G401 (cell line): Measurements from ENCODE around the gene NSD1. TPM values are rescaled to one million over a fixed set of nuclear protein-coding genes. Genes with fewer than 3 reads are reported as not detected.

ENCODE experiments used
- DNase-seq: peaks from one replicate; pipeline ENCODE4 v3.0.0-alpha.2; 2015; ENCODE audit warnings: low spot score
- in situ Hi-C: cut with HindIII; loops from 2 replicates; pipeline ENCODE4 v1.10.0; 2016; ENCODE audit warnings: low sequenced_read_pairs, mixed read lengths
- total RNA-seq: library from RNA; depleted of rRNA; stranded (reverse); fragments of >200 nt; shearing (Covaris generic); gene quantifications from 2 replicates; pipeline ENCODE4 v1.2.3, GENCODE V29; 2014

Gene NSD1
- total RNA-seq, 1 experiment from 2014 or later: 32.1 TPM

DNA sequence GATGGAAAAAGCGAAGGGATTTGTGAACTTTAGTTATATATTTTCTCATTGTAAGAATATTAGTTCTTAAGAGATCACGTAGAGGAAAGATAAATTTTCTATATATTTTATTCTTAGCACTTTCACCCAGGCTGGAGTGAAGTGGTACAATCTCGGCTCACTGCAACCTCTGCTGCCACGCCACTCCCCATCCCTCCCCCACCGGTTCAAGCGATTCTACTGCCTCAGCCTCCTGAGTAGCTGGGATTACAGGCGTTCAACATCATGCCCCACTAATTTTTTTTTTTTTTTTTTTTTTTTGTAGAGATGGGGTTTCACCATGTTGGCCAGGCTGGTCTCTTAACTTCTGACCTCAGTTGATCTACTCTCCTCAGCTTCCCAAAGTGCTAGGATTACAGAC lies 127.4 kb downstream of the NSD1 start:
- in situ Hi-C loops: no loop called here
- no peak for DNase-seq

DNA sequence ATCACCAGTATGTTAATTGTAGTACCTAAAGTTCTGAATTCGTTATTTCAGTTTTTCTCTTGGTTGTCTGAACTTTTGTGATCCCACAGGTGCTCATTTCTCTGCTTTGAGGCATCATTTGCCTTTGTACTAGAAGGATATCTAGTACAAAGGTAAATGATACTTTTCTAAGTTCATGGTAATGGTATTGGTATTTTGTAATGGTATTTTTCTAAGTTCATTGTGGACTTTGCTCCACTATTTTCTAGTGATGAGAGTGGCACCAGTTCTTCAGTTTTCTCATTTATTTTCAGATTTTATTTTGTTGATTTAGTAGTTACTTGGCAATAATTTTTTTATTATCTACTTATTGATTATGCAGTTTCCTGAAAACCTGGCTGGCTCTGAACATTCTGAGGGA lies 127.9 kb downstream of the NSD1 start:
- no peak for DNase-seq
- in situ Hi-C loops: no loop called here

DNA sequence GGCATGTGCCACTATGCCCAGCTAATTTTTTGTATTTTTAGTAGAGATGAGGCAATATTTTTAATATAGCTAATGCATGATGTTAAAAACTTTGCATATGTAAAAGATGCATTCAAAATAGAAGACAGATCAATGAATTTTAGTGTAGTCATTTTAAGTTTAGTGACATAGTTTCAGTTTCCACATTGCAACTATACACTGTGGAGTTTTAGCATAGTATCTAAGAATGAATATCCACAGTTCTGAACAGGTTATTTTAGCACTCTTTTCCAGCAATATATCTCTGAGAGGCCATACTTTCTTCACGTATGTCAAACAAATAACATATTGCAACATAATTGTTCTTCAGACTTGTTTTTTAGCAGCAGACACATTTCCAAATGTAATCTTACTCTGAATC lies 130.6 kb downstream of the NSD1 start:
- in situ Hi-C loops: no loop called here
- no peak for DNase-seq

DNA sequence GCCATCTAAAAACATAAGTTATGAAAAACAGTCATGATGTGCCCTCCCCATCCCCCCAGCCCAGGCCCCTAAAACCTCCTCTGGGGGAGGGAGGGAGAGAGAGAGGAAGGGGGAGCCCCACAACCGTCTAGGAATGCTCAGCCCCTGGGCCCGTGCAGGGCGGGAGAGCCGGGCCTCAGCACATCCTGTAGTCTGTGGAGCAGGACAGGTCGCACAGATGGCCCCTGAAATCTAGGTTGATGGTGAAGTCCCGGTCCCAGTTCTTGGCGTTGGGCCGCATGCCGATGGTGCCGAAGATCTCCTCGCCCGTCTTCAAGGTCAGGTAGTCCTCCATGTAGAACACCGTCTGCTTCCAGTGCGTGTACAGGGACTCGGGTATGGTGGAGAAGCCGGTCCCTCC lies 131.8 kb downstream of the NSD1 start:
- in situ Hi-C loops: no loop called here
- DNase-seq: no peak

DNA sequence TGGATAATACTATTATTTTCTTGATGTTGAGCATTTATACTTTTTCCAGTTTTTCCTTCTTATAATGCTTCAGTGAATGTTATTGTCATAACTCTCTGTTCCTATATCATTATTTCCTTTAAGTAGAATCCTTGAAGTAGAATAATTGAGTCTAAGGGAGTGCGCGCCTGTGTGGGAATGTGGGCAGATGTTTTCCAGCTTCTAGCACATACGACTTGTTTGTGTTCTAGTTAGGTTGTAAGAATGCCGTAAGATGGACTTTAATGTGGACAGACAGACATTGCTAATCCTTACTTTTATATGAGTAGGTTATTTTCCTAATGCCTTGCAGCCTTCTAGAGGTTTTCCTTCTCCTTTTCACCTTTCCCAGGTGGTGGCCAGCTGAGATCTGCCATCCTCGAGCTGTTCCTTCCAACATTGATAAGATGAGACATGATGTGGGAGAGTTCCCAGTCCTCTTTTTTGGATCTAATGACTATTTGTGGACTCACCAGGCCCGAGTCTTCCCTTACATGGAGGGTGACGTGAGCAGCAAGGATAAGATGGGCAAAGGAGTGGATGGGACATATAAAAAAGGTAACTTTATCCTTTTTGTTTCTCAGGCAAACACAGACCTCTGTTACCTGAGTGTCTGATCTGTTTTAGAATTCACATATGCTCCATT lies 135.8 kb downstream of the NSD1 start:
- DNase-seq: no peak
- in situ Hi-C loops: no loop called here

DNA sequence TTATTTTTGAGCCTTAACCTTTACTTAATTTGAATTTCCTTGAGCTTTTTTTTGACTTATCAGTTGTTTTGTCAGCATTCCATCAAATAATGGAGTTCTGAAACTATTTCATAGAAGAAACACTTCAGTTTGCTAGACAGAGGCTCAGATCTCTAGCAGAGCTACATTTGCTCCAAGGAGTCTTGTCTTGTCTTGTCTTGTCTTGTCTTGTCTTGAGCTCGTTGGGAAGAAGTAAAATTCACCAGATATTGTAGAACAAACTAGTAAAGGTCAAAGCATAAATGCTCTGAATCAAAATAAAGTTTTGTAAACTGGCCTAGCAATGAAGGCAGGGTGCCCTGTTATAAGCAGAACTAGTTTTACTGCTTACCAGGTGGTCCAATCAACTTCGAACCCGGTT lies 136.4 kb downstream of the NSD1 start:
- no peak for DNase-seq
- in situ Hi-C loops: no loop called here

DNA sequence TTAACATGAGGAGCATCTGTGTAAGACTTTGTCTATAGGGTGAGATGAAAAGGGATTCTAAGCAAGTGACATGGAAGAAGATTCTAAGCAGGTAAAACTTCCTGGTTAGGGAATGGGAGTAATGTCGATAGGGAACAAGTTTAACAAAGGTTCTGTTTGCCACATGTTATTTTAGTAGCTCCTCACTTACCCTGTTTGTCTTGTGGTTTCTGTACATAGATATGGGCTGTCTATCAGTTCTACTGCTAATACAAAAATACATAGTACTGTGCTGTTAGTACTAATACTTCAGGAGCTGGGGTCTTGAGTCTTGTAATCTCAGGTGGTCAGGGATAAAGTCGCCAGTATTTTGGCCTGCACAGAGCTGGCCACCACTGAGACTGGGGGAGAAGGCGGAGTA lies 137.1 kb downstream of the NSD1 start:
- in situ Hi-C loops: no loop called here
- no peak for DNase-seq

DNA sequence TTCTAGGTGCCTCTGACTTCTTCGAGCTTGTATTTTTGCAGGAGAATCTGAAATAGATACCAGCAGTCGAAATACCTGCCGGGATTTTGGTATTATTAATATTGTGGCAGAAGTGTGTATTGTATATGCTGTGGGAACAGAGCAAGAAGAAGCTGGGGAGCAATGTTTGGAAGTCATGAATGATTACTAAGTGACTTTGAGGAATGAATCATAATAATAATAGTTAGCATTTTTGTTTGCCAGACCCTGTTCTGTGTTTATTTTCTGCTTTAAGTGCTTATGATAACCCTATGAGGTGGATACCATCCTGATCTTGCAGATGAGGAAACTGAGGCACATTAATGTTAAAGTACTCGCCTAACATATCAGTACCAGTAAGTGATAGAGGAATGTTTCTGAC lies 137.5 kb downstream of the NSD1 start:
- DNase-seq: no peak
- in situ Hi-C loops: no loop called here

DNA sequence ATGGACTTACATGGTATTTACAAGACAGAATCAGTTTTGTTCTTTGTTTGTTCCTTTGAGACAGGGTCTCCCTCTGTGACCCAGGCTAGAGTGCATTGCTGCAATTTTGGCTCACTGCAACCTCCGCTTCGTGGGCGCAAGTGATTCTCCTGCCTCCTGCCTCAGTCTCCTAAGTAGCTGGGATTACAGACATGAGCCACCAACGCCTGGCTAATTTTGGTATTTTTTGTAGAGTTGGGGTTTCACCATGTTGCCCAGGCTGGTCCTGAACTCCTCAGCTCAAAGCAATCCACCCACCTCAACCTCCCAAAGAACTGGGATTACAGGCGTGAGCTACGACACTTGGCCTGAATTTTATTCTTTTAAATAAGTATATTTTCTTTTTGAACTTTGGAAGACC lies 142.3 kb downstream of the NSD1 start:
- in situ Hi-C loops: no loop called here
- no peak for DNase-seq

DNA sequence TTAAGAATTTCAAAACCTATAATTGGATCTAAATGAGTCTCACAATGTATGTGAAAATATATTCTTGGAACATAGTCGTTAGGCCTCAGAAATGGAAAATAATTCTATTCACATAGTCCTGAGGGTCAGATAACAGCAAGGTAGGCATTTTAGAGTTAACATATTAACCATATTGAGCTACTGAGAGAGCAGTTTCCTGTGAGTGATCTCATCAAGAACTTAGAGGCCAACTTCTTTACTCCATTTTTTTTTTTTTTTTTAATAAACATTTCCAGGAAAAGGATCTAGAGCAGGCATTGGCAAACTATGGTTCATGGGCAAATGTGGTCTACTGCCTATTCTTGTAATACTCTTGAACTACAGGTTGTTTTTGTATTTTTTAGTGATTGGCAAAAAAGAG lies 143.3 kb downstream of the NSD1 start:
- in situ Hi-C loops: no loop called here
- DNase-seq: no peak

DNA sequence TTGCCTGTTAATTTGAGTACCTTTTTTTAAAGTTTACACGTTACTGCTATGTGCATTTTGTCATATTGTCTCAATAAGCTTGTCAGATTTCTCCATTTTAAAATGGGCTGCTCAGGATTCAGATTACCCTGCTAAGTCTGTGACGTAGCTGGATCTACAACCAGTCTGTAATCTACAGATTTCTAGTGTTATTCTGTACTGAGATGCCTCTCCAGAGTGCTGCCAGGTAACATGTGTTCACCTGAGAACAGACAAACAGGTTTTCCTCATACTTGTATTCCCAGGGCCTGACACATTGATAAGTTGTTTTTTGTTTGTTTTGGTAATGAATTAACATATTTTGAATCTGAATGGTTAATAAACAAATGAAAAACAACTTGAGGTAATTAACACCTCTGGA lies 154.6 kb downstream of the NSD1 start:
- no peak for DNase-seq
- in situ Hi-C loops: no loop called here

DNA sequence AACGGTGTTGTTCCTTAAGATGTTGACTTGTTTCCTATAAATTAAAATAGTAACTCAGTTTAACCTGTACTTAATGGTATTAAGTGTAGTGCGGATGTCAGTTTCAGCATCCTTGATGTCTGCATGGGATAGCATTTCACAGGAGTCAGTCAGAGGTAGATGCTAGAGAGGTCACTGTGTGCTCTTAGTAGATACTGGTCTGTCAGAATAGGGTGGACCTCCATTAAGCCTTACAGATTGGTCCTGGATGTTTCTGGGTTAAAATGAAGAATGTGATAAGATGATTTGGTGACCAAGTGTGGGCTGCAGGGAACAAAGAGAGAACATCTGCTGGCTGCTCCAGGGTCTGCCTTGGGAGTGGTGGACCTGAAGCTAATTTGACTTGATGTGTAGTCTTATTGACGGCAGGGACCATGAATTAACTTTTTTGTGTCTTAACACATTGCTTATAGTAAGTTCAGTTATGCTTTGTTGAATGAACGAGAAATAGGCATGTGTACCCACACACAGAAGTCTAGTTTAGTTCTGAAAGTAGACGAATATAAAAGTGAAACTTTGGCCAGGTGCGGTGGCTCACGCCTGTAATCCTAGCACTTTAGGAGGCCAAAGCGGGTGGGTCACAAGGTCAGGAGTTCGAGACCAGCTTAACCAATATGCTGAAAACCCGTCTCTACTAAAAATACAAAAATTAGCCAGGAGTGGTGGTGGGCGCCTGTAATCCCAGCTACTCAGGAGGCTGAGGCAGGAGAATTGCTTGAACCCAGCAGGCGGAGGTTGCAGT lies 157.4 kb downstream of the NSD1 start:
- no peak for DNase-seq
- in situ Hi-C loops: no loop called here

DNA sequence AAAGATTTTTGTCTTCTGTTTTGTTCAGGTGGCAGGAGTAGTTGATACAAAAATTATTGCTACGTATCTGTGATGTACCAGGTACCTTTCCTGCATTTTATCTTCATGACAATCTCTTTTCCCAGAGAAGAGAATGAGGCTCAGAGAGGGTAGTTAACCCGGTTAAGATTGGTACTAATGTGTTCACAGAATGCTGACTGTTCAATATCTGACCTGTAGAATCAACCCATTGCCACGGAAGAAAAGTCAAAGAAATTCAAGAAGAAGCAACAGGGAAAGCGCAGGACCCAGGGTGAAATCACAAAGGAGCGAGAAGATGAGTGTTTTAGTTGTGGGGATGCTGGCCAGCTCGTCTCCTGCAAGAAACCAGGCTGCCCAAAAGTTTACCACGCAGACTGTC lies 158.2 kb downstream of the NSD1 start:
- DNase-seq: no peak
- in situ Hi-C loops: no loop called here

DNA sequence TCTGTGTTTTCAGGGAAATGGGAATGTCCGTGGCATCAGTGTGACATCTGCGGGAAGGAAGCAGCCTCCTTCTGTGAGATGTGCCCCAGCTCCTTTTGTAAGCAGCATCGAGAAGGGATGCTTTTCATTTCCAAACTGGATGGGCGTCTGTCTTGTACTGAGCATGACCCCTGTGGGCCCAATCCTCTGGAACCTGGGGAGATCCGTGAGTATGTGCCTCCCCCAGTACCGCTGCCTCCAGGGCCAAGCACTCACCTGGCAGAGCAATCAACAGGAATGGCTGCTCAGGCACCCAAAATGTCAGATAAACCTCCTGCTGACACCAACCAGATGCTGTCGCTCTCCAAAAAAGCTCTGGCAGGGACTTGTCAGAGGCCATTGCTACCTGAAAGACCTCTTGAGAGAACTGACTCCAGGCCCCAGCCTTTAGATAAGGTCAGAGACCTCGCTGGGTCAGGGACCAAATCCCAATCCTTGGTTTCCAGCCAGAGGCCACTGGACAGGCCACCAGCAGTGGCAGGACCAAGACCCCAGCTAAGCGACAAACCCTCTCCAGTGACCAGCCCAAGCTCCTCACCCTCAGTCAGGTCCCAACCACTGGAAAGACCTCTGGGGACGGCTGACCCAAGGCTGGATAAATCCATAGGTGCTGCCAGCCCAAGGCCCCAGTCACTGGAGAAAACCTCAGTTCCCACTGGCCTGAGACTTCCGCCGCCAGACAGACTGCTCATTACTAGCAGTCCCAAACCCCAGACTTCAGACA lies 160.4 kb downstream of the NSD1 start:
- DNase-seq: no peak
- in situ Hi-C loops: no loop called here

DNA sequence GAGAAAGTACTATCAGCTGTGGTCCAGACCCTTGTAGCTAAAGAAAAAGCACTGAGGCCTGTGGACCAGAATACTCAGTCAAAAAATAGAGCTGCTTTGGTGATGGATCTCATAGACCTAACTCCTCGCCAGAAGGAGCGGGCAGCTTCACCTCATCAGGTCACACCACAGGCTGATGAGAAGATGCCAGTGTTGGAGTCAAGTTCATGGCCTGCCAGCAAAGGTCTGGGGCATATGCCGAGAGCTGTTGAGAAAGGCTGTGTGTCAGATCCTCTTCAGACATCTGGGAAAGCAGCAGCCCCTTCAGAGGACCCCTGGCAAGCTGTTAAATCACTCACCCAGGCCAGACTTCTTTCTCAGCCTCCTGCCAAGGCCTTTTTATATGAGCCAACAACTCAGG lies 161.1 kb downstream of the NSD1 start:
- in situ Hi-C loops: no loop called here
- DNase-seq: no peak

DNA sequence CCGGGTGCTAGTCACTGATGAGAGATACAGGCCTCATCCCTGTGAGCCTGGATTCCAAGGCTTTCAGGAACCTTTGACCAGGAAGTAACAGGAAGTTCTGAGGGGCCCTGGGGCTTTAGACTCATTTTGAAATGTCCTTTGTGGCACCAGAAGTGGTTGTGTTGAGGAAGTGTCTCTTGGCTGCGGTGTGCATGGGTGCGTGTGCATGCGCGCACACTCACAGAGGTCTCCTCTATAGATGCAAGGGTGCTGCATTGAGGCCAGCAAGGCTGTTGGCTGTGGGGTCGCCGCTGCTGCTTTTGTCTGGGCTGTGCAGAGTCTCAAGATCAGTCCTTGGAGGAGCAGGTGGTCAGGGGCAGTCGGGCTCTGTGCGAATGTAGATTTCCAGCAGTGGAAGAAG lies 162.4 kb downstream of the NSD1 start:
- DNase-seq: no peak
- in situ Hi-C loops: no loop called here

DNA sequence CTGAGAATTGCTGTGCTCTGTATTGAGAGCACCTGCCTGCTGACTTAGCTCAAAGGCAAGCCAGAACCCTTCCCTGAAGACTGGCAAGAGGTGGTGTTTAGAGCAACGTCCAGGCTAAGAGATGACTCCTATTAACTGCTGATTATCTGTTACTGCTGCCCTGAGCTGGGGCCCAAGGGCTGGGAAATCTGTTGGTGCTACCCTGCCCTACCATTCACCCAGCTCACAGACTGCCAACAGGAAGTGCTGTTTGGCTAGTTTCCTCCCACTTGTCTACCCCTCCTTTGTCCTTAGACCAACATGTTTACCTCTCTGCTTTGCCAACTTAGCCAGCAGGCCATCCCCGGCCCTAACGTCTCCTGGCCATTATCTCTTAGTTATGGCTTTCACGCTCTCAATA lies 163.0 kb downstream of the NSD1 start:
- DNase-seq: peak; percentile 33
- in situ Hi-C loops: no loop called here

DNA sequence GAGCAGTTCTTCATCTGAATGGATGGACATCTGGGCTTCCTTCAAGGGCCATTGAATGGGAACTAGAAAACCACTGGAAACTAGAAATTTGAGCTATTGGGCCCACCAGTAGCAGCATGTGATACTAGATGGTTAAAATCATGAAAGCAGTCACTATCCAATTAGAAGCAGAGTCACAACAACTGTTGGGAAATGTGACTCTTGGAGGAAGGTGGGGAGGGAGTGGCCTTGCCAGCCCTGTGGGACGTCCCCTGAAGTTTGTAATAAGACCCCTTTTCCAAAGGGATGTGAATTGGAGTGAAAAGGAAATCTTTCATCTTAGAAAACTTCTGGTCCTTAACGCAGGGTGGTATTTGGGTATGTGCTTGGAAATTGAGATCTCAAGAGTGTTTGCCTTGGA lies 164.3 kb downstream of the NSD1 start:
- no peak for DNase-seq
- in situ Hi-C loops: no loop called here

DNA sequence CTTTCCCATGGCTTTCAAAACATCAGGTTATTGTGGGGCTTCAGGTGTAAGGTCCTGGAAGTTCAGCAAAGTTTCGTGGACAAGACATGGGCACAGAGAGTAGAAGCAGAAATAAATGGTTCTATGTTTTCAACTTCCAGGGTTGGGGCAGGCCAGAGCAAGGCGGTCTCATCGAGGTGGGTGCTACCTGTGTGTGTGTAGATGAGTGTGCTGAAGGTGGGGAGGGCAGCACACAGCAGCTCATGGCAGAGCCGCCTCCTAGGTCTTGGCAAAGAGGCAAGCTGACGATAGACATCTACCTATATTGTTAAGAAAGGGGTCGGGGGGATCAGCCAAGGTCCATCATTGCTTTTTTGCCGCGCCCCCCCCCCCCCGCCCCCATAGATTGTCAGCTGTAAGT lies 166.1 kb downstream of the NSD1 start:
- no peak for DNase-seq
- in situ Hi-C loops: no loop called here

DNA sequence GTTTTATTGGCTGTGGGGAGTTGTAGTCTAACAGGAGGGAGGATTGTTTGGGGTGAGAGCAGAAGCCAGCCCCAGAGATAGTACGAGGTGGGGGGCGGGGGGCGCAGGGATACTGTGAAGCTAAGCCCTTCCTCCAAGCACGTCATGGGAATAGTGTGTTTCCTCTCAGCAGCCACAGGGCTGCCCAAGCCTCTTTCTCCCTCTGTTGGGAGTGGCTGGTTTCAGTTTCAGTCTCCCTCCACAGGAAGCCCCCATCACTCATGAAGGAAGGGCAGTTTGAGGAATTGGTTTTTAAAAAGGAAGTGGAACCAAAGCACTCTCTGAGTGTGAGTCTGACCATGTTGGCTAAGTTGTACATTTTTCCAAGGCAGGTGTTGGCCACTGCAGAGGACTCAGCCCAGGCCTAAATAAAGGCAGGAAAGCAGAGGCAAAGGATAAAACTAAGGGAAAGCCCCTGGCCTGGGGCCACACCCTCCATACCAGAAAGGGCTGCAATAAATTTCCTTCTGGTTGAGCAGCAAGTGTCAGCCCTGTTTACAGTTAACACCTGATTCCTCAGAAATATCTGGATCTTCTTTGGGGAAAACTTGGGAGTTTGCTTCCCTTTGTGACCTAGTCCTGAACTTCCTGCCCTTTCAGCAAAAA lies 166.8 kb downstream of the NSD1 start:
- peak; percentile 23 for DNase-seq
- in situ Hi-C loops: no loop called here
